ENCODE results near the gene SLC2A9.

Gene SLC2A9

DNA sequence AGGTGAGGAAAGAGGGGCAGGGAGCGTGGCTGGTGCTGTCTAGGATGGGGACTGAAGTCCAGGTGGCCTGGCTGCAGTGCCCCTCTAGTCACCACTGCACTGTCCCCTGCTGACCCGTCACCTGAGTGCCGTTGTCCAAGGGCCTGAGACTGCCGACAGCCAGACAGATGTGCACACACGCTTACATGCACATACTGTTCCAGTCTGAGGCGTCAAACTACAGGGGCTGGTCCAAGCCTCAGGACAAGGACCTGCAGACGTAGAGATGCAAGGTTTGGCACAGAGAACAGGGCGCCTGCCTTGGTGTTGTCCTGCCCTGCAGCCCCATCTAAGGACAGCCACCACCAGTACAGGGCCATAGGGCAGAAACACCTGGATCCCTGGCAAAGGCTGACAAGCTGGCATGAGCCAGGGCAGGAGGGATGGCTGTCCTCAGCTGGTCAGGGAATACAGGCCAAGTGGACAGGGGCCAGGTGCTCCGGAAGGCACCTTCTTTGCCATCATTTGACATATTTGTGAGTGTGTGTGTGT lies 1.7 kb downstream of the SLC2A9 start:
- DNase-seq (ENCODE audit: low read depth) = no peak

- DNase-seq (ENCODE audit: low read depth) = peak; percentile 94
Observed at GRCh38 chr4:10018818-10019461, 2.4 kb downstream of the SLC2A9 start.

GRCh38 chr4:10017037-10017893 lies 4.0 kb downstream of the SLC2A9 start:
- DNase-seq (ENCODE audit: low read depth) = no peak

GRCh38 chr4:10016169-10016568 lies 5.1 kb downstream of the SLC2A9 start:
- no peak for DNase-seq (ENCODE audit: low read depth)

DNA sequence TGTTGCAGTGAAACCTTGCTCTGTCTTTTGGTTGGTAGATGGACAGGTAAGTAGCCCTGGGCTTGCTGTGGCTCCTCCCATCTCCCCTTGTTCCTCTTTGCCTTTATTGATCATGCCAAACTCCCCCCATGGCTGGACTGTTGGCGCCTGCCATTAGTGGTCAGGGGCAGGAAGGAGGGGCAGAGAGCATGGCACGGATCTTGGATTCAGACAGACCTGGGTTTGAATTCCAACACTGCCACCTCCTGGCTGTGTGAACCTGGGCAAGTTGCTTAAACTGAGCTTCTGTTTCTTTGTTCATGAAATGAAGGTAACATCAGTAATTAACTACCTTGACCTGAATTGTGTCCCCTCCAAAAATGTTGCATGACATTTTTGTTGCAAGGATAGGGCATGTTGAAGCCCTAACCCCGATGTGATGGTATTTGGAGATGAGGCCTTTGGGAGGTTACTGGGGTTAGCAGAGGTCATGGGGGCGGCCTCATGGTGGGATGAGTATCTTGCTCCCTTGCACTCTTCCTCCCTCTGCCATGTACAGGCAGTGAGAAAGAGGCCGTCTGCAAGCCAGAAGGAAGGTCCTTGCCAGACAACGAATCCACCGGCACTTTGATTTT lies 6.0 kb downstream of the SLC2A9 start:
- DNase-seq (ENCODE audit: low read depth) = peak; percentile 23

DNA sequence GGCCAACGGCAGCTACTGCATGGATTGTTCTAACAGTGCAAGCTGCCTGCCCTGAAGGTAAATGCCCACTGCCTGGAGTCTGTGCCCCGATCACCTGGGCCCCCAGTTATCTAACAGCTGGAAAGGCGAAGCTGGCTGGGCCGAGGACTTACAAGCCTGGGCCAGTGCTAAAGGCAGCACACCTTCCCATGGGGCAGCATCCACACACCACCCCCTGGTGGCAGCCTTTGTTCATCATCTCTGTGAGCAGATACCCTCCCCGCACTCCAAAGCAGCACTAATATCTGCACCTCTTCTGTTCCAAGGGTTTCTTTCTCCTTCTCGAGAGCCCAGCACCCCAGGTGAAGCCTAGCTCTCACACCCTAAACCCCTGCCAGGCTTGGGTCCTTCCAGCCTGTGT lies 7.6 kb downstream of the SLC2A9 start:
- DNase-seq (ENCODE audit: low read depth) = no peak

- peak; percentile 24 for DNase-seq (ENCODE audit: low read depth)
Observed at GRCh38 chr4:10011885-10012284, 9.4 kb downstream of the SLC2A9 start.

DNA sequence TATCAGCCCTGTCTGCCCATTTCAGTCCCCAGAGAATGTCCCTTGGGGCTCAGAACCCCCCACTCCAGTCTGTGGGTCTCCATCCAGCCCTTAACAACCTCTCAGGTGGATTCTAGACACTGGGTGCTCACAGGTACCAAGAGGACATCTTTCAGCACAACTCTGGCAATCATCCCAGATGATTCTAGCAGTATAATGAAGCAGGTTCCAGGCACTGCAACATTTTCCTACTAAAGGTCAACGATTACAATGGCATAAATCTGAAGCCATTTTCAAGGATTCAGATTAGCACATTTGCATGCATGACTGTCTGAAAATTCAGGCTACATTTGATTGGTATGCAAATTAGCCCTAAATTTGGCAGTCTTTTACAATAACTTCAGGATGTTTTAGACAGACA lies 10.0 kb downstream of the SLC2A9 start:
- no peak for DNase-seq (ENCODE audit: low read depth)

- no peak for DNase-seq (ENCODE audit: low read depth)
Observed at GRCh38 chr4:10009861-10010500, 11.3 kb downstream of the SLC2A9 start.

DNA sequence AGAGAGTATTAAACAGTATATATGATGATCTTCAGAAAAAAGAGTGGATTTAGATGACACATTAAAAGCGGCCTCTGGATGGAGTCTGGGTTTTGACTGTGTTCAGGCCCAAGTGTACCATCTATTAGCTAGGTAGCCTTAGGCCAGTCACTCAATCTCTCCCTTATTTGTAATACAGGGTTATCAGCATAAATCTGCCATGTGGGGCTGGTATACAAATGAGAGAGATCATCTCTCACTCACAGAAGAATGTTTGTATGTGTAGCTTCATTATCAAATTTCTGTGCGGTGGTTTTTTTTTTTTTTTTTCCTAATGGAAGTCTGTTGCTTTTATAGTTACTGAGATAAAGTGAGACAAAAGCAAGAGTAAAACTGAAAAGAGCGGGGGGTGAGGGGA lies 12.7 kb downstream of the SLC2A9 start:
- DNase-seq (ENCODE audit: low read depth) = no peak

DNA sequence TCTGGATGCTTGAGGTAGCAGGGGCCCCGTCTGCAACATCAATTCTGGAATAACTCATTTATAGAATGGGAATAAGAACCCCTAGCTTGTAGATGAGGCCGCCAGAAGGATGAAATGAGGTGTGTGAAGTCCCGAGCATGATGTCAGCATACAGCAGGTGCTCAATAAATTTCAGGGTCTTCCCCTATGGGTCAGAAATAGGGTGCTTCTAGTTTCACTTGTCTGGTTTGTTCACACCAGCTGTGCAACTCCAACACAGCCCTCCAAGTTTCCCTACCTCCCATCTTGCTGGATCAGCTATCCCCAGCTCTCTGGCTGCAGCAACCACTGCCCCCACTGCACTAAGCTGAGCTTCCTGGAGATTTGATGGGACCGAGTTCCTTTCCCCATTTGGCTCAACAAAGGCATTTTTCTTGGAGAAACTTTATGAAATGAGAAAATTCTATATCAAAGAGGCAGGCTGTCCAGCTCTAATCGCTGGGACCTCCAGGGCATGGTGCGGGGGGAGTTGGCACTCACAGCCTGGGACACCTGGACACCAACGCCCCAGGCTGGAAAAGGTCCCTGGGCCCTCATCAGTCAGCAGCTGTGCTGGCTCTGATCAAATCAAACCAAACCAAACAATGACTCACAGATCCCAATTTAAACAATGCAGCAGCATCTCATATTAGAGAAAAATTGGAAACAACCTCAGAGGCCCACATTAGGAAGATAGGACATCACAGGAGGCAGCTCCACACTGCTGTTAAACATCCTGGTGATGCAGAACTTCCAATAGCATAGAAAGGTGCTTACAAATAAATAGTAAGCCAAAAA lies 13.3 kb downstream of the SLC2A9 start:
- DNase-seq (ENCODE audit: low read depth) = no peak

- DNase-seq (ENCODE audit: low read depth) = no peak
Observed at GRCh38 chr4:10007436-10007740, 13.9 kb downstream of the SLC2A9 start.

DNA sequence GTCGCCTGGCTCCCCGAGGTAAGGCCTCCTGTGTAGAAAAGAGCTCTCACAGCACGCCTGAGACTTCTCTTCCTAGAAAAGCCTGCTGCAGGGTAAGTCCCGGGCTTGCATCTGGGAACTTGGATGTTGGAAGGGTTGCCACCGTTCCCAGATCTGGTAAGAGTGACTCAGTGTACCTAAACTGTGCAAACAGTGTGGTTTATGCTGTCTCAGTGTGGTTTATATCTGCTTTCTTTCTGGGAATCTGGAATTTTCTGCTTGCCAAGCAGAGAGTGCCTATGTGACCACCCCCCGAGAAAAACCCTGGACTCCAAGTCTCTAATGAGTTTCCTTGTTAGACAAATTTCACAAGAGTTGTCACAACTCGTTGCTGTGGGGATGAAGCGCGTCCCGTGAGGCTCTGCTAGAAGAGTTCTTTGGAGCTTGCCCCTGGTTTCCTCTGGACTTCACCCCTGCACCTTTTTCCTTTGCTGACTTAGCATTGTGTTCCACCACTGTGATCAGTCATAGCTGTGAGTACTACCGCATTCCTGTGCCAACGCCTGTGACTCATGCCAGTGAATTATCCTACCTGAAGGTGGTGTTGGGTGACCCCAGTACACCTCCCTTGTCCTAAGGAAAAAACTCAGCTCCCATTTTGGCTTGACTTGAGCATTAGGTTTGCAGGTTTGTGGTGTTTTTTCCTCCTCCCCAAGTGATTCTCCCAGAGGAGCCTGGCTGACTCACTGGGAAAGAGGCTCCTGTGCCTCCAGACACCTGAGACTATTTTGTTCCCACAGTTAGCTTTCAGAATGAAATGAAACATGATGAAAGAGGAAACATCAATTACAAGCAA lies 14.5 kb downstream of the SLC2A9 start:
- peak; percentile 10 for DNase-seq (ENCODE audit: low read depth)

DNA sequence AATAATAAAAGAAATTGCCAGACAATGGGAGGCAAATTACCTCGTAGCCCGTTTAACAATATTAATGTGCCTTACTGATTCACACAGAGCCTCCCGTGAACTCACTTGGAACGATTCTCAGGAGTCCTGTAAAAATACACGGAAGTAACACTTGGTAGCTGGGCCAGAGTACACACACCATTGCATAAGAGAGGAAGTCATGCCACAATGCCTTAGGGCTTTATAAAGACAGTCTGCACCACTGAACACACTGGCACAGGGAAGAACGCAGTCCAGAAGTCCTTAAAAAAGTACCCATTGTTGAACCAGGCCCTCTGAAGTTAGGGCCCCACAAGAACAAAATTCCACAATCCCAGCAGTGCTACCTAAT lies 15.1 kb downstream of the SLC2A9 start:
- no peak for DNase-seq (ENCODE audit: low read depth)

DNA sequence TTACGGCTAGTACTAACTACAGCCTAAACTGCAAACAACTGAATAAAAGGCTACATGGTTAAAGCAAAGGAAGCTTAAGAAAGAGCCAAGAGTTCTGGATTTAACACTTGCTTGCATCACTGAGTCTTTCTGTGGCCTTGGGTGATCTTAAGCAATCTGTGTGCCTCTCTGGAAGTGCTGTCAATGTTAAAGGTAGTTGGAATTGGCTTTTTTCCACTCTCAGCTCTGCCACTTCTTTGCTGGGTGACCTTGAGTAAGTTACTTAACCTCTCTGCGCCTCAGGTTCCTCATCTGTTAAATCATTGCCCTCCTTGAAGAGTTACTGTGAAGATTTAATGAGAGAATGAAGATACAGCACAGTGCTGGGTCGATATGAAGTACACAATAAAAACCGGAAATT lies 15.7 kb downstream of the SLC2A9 start:
- no peak for DNase-seq (ENCODE audit: low read depth)

DNA sequence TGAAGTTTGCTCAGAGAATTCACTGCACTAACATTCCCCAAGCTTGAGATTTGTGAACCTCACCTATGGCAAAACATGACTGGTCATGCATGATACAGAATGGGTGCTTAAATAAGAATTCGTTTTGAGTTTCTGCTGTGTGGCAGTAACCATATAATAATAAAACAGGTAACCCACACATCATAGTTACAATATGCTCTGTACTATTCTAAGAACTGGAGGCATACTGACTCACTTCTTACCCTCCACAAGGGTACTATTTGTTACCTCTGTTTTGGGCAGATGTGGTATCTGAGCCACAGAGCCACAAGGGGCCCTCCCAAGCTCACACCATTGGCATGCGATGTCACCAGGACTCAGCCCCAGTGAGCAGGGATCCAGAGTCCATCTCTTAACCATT lies 17.6 kb downstream of the SLC2A9 start:
- no peak for DNase-seq (ENCODE audit: low read depth)

DNA sequence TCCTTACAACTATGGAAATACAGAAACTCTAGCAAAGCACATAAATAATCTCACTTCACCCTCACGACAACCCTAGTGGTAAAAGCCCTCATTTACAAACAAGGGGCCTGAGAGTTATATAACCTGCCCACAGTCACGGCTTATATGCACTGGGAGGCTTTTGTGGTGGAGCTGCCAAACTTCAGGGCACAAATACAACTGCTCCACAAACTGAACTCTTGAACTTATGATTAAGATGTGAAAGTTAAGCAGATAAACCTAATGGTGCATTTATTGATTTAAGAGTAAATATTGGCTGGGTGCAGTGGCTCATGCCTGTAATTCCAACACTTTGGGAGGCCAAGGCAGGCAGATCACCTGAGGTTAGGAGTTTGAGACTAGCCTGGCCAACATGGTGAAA lies 19.0 kb downstream of the SLC2A9 start:
- no peak for DNase-seq (ENCODE audit: low read depth)

DNA sequence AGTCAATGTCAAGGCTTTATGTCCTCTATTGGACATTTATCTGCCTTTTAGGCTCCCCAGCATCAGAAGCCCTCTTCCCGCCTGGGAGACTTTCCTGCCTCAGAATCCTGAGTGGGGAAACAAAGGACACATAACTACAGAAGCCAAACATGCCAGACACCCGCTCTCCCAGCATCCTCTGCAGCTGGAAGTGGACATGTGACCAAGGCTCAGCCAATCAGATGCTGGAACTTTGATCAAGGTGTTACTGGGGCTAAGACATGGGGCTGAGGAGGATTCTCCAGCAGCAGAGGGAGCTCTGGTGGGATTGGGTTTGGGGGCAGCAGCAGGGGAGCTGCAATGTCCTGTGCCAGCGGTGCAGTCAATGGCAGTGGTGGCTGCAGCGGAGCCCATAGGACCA lies 19.5 kb downstream of the SLC2A9 start:
- DNase-seq (ENCODE audit: low read depth) = no peak

DNA sequence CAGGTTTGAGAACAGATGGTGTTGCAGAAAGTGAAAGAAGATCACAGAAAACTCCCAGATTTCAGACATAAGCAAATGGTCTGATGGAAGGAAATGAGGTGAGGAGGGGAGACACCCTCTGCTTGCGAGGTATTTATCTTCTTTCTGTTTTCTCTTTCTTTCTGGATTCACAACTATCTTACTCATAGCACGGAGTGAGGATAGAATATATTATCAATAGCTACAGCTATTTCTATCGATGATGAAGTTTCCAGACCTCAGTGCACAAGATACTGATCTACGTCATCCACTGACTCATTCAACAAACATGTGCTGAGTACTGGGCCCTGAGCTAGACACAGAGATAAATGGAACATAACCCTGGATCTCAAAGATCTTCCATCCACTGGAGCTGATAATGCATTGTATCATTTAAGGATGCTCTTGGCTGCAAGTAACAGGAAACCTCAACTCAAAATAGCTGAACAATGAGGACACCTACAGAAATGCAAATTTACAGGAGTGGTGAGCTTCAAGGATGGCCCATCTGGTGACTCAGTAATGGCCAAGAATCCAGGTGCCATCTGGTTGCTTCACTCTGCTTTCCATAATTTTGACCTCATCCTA lies 21.2 kb downstream of the SLC2A9 start:
- DNase-seq (ENCODE audit: low read depth) = no peak

DNA sequence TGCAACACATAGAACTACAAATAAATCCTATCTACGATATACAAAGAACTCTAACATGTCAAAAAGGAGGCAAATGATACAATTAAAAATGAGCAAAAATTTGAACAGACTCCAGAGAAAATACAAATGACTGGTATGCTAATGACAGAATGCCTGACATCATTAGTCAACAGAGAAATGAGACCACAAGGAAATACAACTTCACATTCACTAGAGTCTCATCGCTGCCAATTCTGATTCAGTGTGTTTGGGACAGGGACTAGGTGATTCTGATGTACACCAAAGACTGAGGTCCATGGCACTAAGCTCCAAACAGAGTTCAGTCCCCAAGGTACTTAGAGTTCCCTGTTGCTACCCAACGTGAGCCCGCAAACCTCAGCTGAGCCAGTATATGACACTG lies 23.4 kb downstream of the SLC2A9 start:
- DNase-seq (ENCODE audit: low read depth) = no peak
